SK-N-MC (cell line): ENCODE data around the gene TCIRG1.

ENCODE experiments used
- EZH2 ChIP-seq: fragments of 200-600 bp; sonication (generic); IDR thresholded peaks from one replicate; pipeline ENCODE4 v1.6.1; 2017; ENCODE audit warnings: antibody characterized with exemption
- FOXP2 ChIP-seq: optimal IDR thresholded peaks from 2 replicates; pipeline ENCODE3; 2011; ENCODE audit warnings: mild to moderate bottlenecking, moderate library complexity; ENCODE audit not compliant: insufficient read depth; ENCODE audit errors: extremely low read length, control extremely low read depth
- POLR2AphosphoS5 ChIP-seq: IDR thresholded peaks from 2 replicates; pipeline ENCODE4 v1.6.1; 2012; ENCODE audit warnings: mild to moderate bottlenecking, low read depth, low read length, borderline replicate concordance

- TF ChIP-seq EZH2 (no peak), POLR2AphosphoS5 (no peak), FOXP2 (no peak)
These were observed 60.9 kb downstream of the TCIRG1 start for GRCh38 chr11:68099474-68100405.
